MCF 10A (cell line): ENCODE data around the gene ERRFI1. TPM values are rescaled to one million over a fixed set of nuclear protein-coding genes. Genes with fewer than 3 reads are reported as not detected.

Source experiments
- BruUV-seq: library from RNA; stranded (reverse); fragments of 400-500 nt; replicated peaks from 2 replicates; lab custom pipeline; 2021; lab: Mats Ljungman, UMichigan
- CTCF ChIA-PET: fragments of 300-600 bp; sonication (Branson Sonifier 250); formaldehyde crosslinking; extraction: SDS; loops from one replicate; lab custom pipeline; 2021; ENCODE audit warnings: antibody characterized with exemption, inconsistent platforms; lab: Yijun Ruan, JAX
- POLR2A ChIA-PET: fragments of 300-600, 350-650 bp; sonication (Branson Sonifier 250); formaldehyde crosslinking; extraction: SDS; loops from one replicate; lab custom pipeline; 2020; ENCODE audit warnings: antibody characterized with exemption, inconsistent platforms; lab: Yijun Ruan, JAX
- DNase-seq: peaks from one replicate; pipeline ENCODE4 v3.0.0-alpha.2; 2018; ENCODE audit not compliant: unreplicated experiment
- H3K27ac Mint-ChIP-seq: one replicate; pipeline ENCODE4 v1.8.0; 2022; ENCODE audit warnings: mild to moderate bottlenecking, low read depth, mixed read lengths; ENCODE audit not compliant: unreplicated experiment
- H3K27me3 Mint-ChIP-seq: one replicate; pipeline ENCODE4 v1.8.0; 2022; ENCODE audit warnings: mixed read lengths; ENCODE audit not compliant: insufficient read depth, unreplicated experiment
- H3K36me3 Mint-ChIP-seq: one replicate; pipeline ENCODE4 v1.8.0; 2022; ENCODE audit warnings: mild to moderate bottlenecking, moderate library complexity, mixed read lengths; ENCODE audit not compliant: insufficient read depth, unreplicated experiment
- H3K4me1 Mint-ChIP-seq: one replicate; pipeline ENCODE4 v1.8.0; 2022; ENCODE audit warnings: mixed read lengths; ENCODE audit not compliant: insufficient read depth, unreplicated experiment
- H3K4me3 Mint-ChIP-seq: one replicate; pipeline ENCODE4 v1.8.0; 2022; ENCODE audit warnings: mild to moderate bottlenecking, moderate library complexity, mixed read lengths; ENCODE audit not compliant: unreplicated experiment
- H3K9me3 Mint-ChIP-seq: one replicate; pipeline ENCODE4 v1.8.0; 2022; ENCODE audit warnings: mixed read lengths; ENCODE audit not compliant: unreplicated experiment
- intact Hi-C: fragments of 100-400 bp; cut with micrococcal nuclease; formaldehyde crosslinking; loops from 2 replicates; pipeline ENCODE4 v1.14.1; 2022
- total RNA-seq: library from RNA; stranded (reverse); gene quantifications from 2 replicates; pipeline ENCODE4 v1.2.3, GENCODE V29; 2022
- TF ChIP-seq, protein P1 (sequence below): fragments of 200-600 bp; IDR thresholded peaks from one replicate; pipeline ENCODE4 v1.8.0; 2022; ENCODE audit warnings: antibody characterized with exemption, mild to moderate bottlenecking; ENCODE audit not compliant: unreplicated experiment

The ERRFI1 gene
- total RNA-seq, 1 experiment from 2014 or later, result 111 TPM

GRCh38 chr1:8025061-8025670 is 943 bp downstream of the ERRFI1 start:
- no peaks in the 10 kb centered on the region for H3K9me3 Mint-ChIP-seq
- POLR2A ChIA-PET, result interaction anchor here (0.5 to 7.5 kb wide), 35 partner anchors 11 to 705 kb away, joined by 3 to 256 read pairs (median 5); partner anchors contain the start of gene PARK7
- CTCF ChIA-PET, result interaction anchor here (2.7 kb wide), 1 partner anchor 11 kb away, joined by 16 read pairs; no protein-coding TSS in a partner anchor
- no peaks in the 10 kb centered on the region for H3K27me3 Mint-ChIP-seq
- H3K4me1 Mint-ChIP-seq, result peaks cover 44% of the 10 kb centered on the region
- intact Hi-C loops, result loop anchor here (5.0 kb wide), 1 partner anchor 72 kb away; no protein-coding TSS in a partner anchor
- peaks cover 63% of the 10 kb centered on the region for H3K36me3 Mint-ChIP-seq
- peak overlapping the region; percentile 93 for H3K27ac Mint-ChIP-seq
- no peak for DNase-seq
- peak overlapping the region; percentile 88 for H3K4me3 Mint-ChIP-seq
- TF ChIP-seq, protein P1, sequence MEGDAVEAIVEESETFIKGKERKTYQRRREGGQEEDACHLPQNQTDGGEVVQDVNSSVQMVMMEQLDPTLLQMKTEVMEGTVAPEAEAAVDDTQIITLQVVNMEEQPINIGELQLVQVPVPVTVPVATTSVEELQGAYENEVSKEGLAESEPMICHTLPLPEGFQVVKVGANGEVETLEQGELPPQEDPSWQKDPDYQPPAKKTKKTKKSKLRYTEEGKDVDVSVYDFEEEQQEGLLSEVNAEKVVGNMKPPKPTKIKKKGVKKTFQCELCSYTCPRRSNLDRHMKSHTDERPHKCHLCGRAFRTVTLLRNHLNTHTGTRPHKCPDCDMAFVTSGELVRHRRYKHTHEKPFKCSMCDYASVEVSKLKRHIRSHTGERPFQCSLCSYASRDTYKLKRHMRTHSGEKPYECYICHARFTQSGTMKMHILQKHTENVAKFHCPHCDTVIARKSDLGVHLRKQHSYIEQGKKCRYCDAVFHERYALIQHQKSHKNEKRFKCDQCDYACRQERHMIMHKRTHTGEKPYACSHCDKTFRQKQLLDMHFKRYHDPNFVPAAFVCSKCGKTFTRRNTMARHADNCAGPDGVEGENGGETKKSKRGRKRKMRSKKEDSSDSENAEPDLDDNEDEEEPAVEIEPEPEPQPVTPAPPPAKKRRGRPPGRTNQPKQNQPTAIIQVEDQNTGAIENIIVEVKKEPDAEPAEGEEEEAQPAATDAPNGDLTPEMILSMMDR, result no peak
- BruUV-seq, result TSS peak; percentile 79

DNA sequence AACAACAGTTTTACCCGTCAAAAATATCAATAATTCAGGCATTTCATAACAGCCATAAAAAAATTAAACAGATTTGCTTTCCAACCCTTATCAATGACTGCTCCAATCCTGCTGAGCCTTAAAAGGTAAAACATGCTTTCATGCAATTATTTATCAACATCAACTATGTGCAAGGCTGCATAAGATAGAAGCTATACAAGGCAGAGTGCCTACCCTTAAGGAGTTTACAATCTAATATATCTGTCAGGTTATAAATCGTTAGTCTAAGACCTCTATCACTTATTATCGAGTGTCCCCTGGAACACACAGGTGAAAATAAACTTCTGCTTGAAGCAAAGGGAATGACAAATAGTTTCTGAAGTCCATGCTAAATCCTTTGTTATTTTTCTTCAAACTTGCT is 1.8 kb downstream of the ERRFI1 start:
- BruUV-seq, result no TSS peak
- POLR2A ChIA-PET, result interaction anchor here (0.6 to 7.5 kb wide), 48 partner anchors 10 to 791 kb away, joined by 3 to 256 read pairs (median 4); partner anchors contain the start of gene PARK7
- TF ChIP-seq, protein P1, result no peak
- no peak for DNase-seq
- Mint-ChIP-seq H3K4me1 (peaks cover 48% of the 10 kb centered on the region), H3K4me3 (peak overlapping the region; percentile 88), H3K27ac (peak overlapping the region; percentile 93), H3K9me3 (no peaks in the 10 kb centered on the region), H3K27me3 (no peaks in the 10 kb centered on the region), H3K36me3 (peaks cover 72% of the 10 kb centered on the region)
- CTCF ChIA-PET, result interaction anchor here (2.7 kb wide), 1 partner anchor 10 kb away, joined by 16 read pairs; no protein-coding TSS in a partner anchor
- intact Hi-C loops, result no loop called here

DNA sequence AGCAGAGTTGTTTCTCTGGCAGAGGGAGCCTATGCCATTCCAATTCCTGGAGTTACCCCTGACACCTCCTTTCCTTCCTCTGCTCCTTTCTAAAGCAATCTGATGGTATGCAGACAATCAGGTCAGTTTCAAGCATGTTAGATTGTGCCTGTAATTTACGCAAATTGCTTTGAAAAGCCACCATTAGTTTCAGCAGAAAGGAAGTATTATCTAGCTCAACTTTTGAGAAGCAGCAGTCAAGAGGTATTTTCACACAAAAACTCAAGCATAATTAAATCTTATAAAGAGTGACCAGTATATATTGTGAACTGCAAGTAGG is 2.2 kb downstream of the ERRFI1 start:
- peaks cover 75% of the 10 kb centered on the region for H3K36me3 Mint-ChIP-seq
- H3K4me1 Mint-ChIP-seq, result peaks cover 52% of the 10 kb centered on the region
- BruUV-seq, result no TSS peak
- peak overlapping the region; percentile 93 for H3K27ac Mint-ChIP-seq
- ChIA-PET CTCF (interaction anchor here (2.7 kb wide), 1 partner anchor 10 kb away, joined by 16 read pairs; no protein-coding TSS in a partner anchor), POLR2A (interaction anchor here (0.6 to 7.5 kb wide), 39 partner anchors 9 to 792 kb away, joined by 3 to 256 read pairs (median 4); partner anchors contain the start of gene PARK7)
- H3K4me3 Mint-ChIP-seq, result peak overlapping the region; percentile 88
- no peak for DNase-seq
- TF ChIP-seq, protein P1, result no peak
- H3K27me3 Mint-ChIP-seq, result no peaks in the 10 kb centered on the region
- H3K9me3 Mint-ChIP-seq, result no peaks in the 10 kb centered on the region
- intact Hi-C loops, result no loop called here

GRCh38 chr1:8023287-8023994 is 2.7 kb downstream of the ERRFI1 start:
- CTCF ChIA-PET, result interaction anchor here (0.6 to 2.7 kb wide), 2 partner anchors 9 to 334 kb away, joined by 4 to 16 read pairs; no protein-coding TSS in a partner anchor
- peaks cover 55% of the 10 kb centered on the region for H3K4me1 Mint-ChIP-seq
- BruUV-seq, result no TSS peak
- no peaks in the 10 kb centered on the region for H3K27me3 Mint-ChIP-seq
- H3K9me3 Mint-ChIP-seq, result no peaks in the 10 kb centered on the region
- TF ChIP-seq, protein P1, result no peak
- POLR2A ChIA-PET, result interaction anchor here (0.6 to 7.5 kb wide), 35 partner anchors 9 to 326 kb away, joined by 3 to 256 read pairs (median 4); partner anchors contain the start of gene PARK7
- DNase-seq, result no peak
- H3K27ac Mint-ChIP-seq, result peak overlapping the region; percentile 93
- intact Hi-C loops, result no loop called here
- peak overlapping the region; percentile 88 for H3K4me3 Mint-ChIP-seq
- peaks cover 81% of the 10 kb centered on the region for H3K36me3 Mint-ChIP-seq
